Measurements from ENCODE around the gene PLSCR5.

PLSCR5 gene

GRCh38 chr3:146544929-146545528 is 60.1 kb downstream of the PLSCR5 start:
- no peak for DNase-seq (ENCODE audit: low read depth in 2 of 2, low spot score in 1 of 2)

DNA sequence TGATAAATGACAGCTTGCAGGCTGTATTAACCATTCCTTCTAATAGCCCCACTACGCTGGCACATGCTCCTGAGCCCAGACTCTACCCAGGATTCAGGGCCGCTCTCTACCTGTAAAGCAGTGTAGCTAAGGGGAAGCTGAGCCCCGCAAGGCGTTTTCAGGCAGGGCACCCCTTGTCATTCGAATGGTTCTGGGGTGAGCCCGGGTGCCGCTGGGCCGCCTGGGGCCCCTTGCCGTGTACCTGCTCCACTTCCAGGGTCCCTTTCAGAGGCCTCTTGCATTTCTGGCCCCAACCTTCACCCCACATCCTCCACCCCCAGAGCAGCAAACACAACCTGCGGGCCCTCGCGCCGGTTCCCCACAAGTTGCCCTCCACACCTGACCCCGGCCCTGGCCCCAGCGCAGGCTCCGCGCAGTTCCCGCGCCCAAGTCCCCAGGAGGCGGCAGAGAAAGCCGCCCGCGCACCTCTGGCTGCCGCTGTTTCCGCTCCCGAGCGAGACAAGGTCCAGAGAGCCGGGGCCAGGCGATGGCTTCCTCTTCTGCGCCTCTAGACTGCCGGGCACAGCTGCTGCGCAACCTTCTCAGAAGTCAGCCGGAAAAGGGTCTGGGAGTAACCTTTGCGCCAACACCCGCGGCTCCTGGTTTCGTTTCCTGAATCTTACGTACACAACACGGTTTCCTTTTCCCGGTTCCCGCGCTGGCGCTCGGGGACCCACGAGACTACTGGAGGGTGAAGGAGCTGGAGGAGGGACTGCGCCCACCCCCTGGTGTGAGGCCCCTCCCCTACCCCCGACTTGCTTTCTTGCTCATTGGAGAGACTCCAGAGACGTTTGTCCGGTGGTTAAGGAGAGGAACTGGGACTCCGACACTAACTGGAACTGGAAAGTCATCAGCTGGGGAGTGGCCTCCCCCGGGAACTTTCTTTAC is 60.9 kb downstream of the PLSCR5 start, which contains the start of gene PLSCR1:
Gene PLSCR1 (minus strand): TSS at position 606 of the 927 bp plus-strand sequence. CDS start 8,055 bp downstream, outside the sequence.
- DNase-seq (ENCODE audit: low read depth in 2 of 2, low spot score in 1 of 2) = peak; percentile 43 to 51

GRCh38 chr3:146543461-146544001 is 61.6 kb downstream of the PLSCR5 start:
- no peak for DNase-seq (ENCODE audit: low read depth in 2 of 2, low spot score in 1 of 2)

- no peak for DNase-seq (ENCODE audit: low read depth in 2 of 2, low spot score in 1 of 2)
Measured at GRCh38 chr3:146542978-146543377, 62.2 kb downstream of the PLSCR5 start.

DNA sequence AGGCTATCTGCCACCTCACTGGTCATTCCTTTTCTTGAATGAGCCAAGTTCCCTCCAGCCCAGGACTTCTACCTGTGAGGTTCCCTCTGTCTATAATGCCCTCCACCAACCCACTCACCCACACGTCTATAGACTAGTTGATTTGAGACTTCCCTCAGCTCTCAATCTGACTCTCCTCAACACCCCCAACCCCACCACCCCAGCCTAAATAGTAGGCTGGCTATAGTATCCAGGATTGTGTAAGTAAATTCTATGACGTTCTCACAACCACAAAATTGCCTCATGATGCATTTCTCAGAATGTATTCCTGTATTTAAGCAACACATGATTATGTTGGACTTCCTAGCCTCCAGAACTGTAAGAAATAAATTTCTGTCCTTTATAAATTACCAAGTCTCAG is 63.0 kb downstream of the PLSCR5 start:
- DNase-seq (ENCODE audit: low read depth in 2 of 2, low spot score in 1 of 2) = no peak

DNA sequence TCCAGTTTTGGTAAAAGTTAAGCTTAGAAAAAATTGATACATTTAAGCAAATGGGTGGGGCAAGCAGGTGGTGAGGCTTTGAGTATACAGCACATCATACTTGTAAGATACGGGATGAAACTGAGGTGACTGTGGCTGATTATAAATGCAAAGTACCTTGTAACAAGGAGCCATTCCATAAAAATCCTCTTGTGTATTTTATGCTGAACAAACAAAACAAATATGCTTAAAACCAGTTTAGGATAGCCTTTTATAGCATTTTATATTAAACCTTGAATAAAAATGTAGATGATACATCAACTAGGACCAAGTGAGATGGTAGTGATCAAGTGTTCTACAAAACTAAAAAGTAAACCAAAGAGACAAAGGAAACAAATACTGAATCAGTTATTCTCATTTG is 64.2 kb downstream of the PLSCR5 start:
- DNase-seq (ENCODE audit: low read depth in 2 of 2, low spot score in 1 of 2) = no peak

- no peak for DNase-seq (ENCODE audit: low read depth in 2 of 2, low spot score in 1 of 2)
Measured at GRCh38 chr3:146540236-146540635, 64.9 kb downstream of the PLSCR5 start.

DNA sequence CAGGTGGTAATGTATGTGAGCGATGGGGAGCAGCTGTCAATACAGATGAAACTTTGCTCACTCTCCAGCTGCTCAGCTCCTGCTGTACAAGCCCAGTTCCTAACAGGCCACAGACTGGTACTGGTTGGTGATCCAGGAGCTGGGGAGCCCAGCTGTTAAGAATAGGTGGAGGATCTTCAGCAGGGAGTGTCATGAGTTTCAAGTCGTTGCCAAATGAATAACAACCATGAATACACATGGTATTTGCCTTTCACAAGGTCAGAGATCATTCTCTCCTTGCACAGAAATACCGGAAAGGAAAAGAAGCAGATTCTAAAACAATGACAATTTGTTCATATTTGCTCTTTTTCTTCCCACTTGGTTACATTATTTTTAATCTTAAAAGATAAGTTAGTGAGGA is 65.8 kb downstream of the PLSCR5 start:
- DNase-seq (ENCODE audit: low read depth in 2 of 2, low spot score in 1 of 2) = no peak

DNA sequence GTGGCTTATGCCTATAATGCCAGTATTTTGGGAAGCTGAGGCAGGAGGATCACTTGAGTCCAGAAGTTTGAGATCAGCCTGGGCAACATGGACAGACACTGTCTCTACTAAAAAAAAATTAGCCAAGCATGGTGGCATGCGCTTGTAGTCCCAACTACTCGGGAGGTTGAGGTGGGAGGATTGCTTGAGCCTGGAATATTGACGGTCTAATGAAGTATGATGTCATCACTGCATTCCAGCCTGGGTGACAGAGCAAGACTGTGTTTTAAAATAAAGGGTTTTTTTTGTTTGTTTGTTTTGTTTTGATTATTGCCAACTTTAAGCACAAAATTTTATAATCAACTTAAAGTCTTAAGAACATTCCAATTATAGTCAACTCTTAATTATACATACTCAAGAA is 67.5 kb downstream of the PLSCR5 start:
- DNase-seq (ENCODE audit: low read depth in 2 of 2, low spot score in 1 of 2) = no peak

DNA sequence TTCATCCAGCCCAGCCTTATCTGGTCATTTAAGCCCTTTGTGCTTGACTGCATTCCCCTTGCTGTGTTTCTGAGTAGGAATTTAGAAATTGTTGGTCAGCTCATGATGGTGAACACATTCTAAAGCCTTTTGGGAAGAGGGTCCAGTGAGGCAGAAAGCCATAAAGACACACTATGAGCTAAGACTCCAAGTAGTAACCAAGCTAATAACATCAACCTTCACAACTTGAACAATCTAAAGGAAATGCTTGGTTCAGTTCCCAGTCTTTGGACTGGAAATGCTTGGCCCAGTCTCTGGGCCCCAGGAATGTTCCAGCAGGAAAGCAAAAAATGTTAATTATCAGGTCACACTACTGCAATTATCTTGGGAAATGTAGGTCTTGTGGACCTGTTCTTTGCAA is 68.5 kb downstream of the PLSCR5 start:
- no peak for DNase-seq (ENCODE audit: low read depth in 2 of 2, low spot score in 1 of 2)

Measured in stimulated activated CD8-positive, alpha-beta memory T cell treated with anti-CD3 and anti-CD28 coated beads, Interleukin-4, amount 100 ng/mL, for 4 hours (primary cell).